ENCODE measurements around the gene FAM110D.
A peak's percentile ranks its signal among the peaks of the same experiment; 100 is the strongest.

FAM110D gene

DNA sequence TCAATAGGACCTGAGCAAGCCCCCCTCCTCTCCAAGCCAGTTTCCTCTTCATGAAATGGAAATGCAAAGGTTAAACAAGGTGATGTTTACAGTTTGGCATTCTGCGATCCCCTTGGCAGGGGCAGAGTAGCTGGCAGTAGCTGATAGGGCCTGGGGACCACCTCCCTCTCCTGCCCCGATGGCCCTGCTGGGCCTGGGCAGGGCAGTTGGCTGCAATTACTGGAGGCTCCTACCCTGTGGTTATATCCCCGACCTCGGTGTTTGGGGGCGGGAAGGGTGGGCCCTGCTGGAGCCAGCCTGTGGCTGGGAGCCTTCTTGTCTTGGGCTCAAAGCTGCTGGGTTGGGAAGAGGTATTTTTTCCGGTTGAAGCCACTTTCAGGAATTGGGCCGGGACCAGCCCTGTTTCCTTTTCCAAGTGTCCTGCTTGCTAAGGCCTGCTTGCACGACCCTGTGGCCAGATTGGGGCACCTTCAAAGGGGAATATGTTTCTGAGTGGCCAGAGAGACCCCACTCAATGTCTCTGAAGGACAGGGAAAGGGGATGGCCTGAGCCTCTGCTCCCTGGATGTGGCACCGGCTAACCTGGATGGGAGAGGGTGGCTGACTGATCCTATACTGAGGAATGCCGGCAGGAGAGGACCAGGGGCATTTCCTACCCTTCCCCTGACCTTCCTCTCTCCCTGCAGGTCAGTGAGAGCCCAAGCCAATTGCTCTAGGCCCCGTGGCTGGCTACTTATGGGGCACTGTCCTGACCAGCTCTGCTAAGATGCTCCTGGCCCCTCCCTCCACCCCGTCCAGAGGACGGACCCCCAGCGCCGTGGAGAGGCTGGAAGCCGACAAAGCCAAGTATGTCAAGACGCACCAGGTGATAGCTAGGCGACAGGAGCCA lies 1.9 kb downstream of the FAM110D start:
- DNase-seq (ENCODE audit: insufficient read length, low spot score) (no peak), FAIRE-seq (no peak)

GRCh38 chr1:26161415-26162219 lies 2.7 kb downstream of the FAM110D start:
- no peak for DNase-seq (ENCODE audit: insufficient read length, low spot score)
- FAIRE-seq, result no peak

DNA sequence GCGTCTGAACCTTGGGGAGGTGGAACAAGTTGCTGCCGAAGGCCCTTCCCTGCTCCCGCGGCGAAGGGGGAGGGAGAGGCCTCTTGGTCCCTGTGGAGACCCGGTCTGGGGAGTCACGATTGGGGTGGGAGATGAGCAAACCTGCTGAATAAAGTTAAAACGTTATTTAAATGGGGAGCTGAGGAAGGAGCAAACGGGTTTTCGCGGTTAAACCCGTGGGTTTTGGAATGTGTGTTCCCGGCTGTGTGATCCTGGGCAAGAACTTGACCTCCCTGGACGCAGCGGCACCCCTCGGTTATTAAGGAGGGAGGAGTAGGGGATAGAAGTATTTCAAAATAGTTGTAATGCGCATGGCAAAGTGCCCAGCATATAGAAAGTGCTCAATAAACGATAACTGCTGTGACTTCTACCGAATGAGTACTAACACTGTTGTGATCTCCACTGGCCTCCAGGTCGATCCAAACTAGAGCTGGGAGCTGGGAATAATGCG lies 3.4 kb downstream of the FAM110D start:
- DNase-seq (ENCODE audit: insufficient read length, low spot score), result no peak
- FAIRE-seq, result peak; percentile 4

GRCh38 chr1:26163684-26164035 lies 4.8 kb downstream of the FAM110D start:
- DNase-seq (ENCODE audit: insufficient read length, low spot score) (no peak), FAIRE-seq (no peak)

DNA sequence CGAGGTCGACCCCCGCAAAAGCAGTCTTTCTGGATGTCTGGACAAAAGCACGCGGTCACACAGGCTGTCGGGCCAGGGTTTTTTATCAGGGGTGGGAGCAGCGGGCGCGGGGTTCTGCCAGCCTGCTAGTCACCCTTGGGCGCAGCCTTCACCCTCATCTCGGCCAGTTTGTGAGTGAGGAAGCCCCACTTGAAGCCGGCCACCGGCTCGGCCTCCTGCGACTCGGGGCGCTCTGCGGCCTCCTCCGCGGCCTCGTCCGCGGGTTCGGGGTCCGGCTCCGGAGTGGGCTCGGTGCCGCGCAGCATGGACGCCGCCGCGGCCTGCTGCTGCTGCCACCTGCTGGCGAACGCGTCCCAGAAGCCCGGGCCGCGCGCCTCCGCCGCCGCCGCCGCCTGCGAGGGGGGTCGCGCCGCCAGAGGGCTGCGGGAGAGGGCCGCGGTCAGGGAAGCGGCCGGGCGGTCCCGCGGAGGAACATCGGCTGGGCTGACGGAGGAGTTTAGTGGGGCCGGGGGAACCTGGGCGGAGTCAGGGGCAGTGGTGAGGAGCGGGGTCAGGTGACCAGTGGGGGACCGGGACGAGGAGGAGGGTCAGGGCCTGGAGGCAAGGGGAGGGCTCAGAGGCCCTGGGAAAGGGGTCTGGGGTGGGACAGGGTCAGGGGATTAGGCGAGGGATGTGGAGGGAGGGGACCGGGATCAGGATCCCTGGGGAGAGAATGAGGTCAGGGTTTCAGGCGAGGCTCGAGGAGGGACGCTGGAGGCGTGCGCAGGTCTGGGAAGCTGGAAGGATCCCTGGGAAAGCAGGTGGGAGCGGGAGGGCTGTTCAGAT lies 5.4 kb downstream of the FAM110D start:
- DNase-seq (ENCODE audit: insufficient read length, low spot score), result no peak
- no peak for FAIRE-seq

- FAIRE-seq, result no peak
- DNase-seq (ENCODE audit: insufficient read length, low spot score), result no peak
These were observed 6.3 kb downstream of the FAM110D start for GRCh38 chr1:26164861-26165842.

GRCh38 chr1:26166719-26167281 lies 7.9 kb downstream of the FAM110D start:
- FAIRE-seq (no peak), DNase-seq (ENCODE audit: insufficient read length, low spot score) (no peak)

DNA sequence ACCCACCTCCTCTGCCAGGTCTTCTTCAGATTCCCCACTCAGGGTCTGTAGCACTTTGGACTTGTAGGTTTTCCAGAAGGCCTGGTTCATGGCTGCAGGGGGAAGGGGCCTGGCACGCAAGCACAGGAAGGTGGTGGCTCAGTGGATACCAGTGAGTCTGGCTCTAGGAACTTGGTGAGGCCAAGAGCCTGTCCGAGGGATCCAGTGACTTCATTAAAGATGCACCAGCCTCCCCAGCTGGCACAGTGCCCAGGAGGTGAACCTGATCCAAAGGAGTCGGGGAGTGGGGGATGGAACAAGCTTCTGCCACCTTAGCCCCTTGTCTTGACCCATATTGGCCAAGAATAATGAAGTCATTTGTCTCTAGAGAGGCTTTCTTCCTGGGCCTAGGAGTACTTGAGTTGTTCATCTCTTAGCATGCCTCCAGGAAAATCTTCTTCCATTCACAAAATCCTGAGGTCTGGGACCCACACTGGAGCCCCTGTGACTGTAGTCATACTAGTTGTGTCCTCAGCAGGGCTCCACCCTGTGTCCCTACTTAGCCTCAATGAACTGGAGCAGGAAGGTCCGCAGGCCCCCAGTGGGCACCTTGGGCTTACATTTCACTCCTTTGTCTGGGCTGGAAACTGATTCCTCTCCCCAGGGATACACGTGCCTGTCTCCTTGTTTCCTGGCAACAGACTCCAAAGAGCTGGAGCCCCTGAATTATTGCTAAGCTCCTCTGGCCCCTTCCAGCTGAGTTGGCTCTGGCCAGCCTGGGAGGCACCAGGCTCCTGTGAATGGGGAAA lies 9.7 kb downstream of the FAM110D start, which contains the start of gene C1orf232:
C1orf232 (minus strand) TSS at position 554 of the 788 bp plus-strand sequence; CDS start at position 90, 464 bp downstream.
- DNase-seq (ENCODE audit: insufficient read length, low spot score), result no peak
- FAIRE-seq, result no peak

DNA sequence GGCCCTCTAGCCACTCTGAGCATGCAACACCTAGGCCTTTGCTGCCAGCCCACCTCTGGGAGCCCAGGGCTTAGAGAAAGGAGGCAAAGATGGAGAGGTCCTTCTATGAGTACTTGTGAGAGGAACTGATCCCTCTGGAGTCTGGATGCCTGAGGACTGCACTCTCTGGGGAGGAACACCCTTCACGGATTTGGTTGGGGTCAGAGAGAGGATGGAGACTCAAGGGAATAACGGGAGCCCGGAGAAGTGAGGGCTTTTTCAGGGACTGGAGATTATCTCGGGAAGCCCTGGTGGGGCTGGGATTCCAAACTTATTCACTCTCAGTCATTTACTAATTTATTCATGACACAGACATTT lies 10.3 kb downstream of the FAM110D start:
- DNase-seq (ENCODE audit: insufficient read length, low spot score), result no peak
- FAIRE-seq, result no peak

- DNase-seq (ENCODE audit: insufficient read length, low spot score) (peak; percentile 100), FAIRE-seq (peak; percentile 95)
These were observed 11.0 kb downstream of the FAM110D start, which contains the start of gene ZNF593 for GRCh38 chr1:26169669-26170471. Gene ZNF593, plus strand, starts transcription at chr1:26169908. Its CDS starts 76 bp downstream, at chr1:26169984.

- DNase-seq (ENCODE audit: insufficient read length, low spot score), result no peak
- FAIRE-seq, result no peak
These were observed 11.6 kb downstream of the FAM110D start for GRCh38 chr1:26170472-26170821.

- no peak for FAIRE-seq
These were observed 12.5 kb downstream of the FAM110D start, which contains the start of gene ZNF593OS for GRCh38 chr1:26171084-26172072. Gene ZNF593OS, minus strand, starts transcription at chr1:26171832. Its CDS starts 171 bp downstream, at chr1:26171661.

DNA sequence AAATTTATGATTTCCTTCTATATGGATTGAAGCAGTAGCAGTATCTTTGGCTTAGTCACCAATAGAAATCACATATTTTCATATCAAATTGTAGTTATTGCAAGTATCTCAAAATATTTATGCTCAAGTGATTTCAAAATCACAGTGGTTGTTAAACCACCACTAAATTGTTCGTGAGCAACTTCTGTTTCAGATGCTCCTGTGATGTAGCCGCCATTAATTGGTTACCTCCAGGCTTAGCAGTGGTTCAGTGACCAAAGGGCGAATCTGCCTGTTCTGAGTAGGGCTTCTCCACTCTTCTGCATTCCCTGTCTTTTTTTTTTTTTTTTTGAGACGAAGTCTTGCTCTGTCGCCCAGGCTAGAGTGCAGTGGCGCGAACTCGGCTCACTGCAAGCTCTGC lies 16.5 kb downstream of the FAM110D start:
- DNase-seq (ENCODE audit: insufficient read length, low spot score) (no peak), FAIRE-seq (no peak)

More at GRCh38 chr1:26171084-26172072, 12.5 kb downstream of the FAM110D start, which contains the start of gene ZNF593OS:
- no peak for DNase-seq (ENCODE audit: insufficient read length, low spot score)

- no peak for DNase-seq (ENCODE audit: insufficient read length, low spot score)
- FAIRE-seq, result no peak
These were observed 18.4 kb downstream of the FAM110D start, which contains the start of gene CNKSR1 for GRCh38 chr1:26177182-26177684. Gene CNKSR1, plus strand, starts transcription at chr1:26177491. Its CDS starts 57 bp downstream, at chr1:26177548.

- DNase-seq (ENCODE audit: insufficient read length, low spot score) (no peak), FAIRE-seq (peak; percentile 37)
These were observed 21.2 kb downstream of the FAM110D start for GRCh38 chr1:26180010-26180506.
